ENCODE data around the gene SCARF1. TPM values are rescaled to one million over a fixed set of nuclear protein-coding genes. Genes with fewer than 3 reads are reported as not detected.
A peak's percentile ranks its signal among the peaks of the same experiment; 100 is the strongest.
"Not testable (repeated sequence)": the region's sequence is repeated elsewhere in the genome, so short reads cannot be mapped to it uniquely, and the experiment has no call there.

Gene SCARF1
- total RNA-seq, 1 donor from 2014 or later, result 37.4 TPM

- no peaks in the 10 kb centered on the region for H3K9me3 ChIP-seq
- peak within 1 kb of the TSS; percentile 76 for H3K4me3 ChIP-seq
- peak; percentile 100 for ATAC-seq
- H3K4me1 ChIP-seq, result peaks cover 27% of the 10 kb centered on the region
- peaks cover 40% of the 10 kb centered on the region for H3K36me3 ChIP-seq
- DNase-seq, result peak; percentile 98
- peak within 1 kb of the TSS; percentile 93 for H3K27ac ChIP-seq
- no peak for TF ChIP-seq CTCF (IDR thresholded peaks at IDR 0.05)
- intact Hi-C loops (cut with DNase I), result no loop called here
- H3K27me3 ChIP-seq (ENCODE audit: low read depth), result no peaks in the 10 kb centered on the region
These were observed 39.1 kb upstream of the SCARF1 start, which contains the start of gene PRPF8 for GRCh38 chr17:1684378-1685189. Gene PRPF8 (minus strand): TSS chr17:1684867. CDS start chr17:1684571, 296 bp downstream.

- H3K27ac ChIP-seq, result peak overlapping the region; percentile 93
- intact Hi-C loops (cut with DNase I), result no loop called here
- ATAC-seq (no peak), DNase-seq (no peak)
- H3K27me3 ChIP-seq (ENCODE audit: low read depth), result no peaks in the 10 kb centered on the region
- H3K4me1 ChIP-seq, result peaks cover 27% of the 10 kb centered on the region
- H3K4me3 ChIP-seq, result peak overlapping the region; percentile 76
- H3K9me3 ChIP-seq, result no peaks in the 10 kb centered on the region
- no peak for TF ChIP-seq CTCF (IDR thresholded peaks at IDR 0.05)
- peaks cover 51% of the 10 kb centered on the region for H3K36me3 ChIP-seq
These were observed 37.9 kb upstream of the SCARF1 start for GRCh38 chr17:1683459-1683858.

GRCh38 chr17:1676401-1676800, 30.9 kb upstream of the SCARF1 start:
- H3K27ac ChIP-seq, result no peak overlapping the region
- peaks cover 100% of the 10 kb centered on the region for H3K36me3 ChIP-seq
- TF ChIP-seq CTCF (IDR thresholded peaks at IDR 0.05), result no peak
- ATAC-seq, result peak in 1 of 2 donors; percentile 11
- no peaks in the 10 kb centered on the region for H3K27me3 ChIP-seq (ENCODE audit: low read depth)
- DNase-seq, result no peak
- no peak overlapping the region for H3K4me3 ChIP-seq
- no peaks in the 10 kb centered on the region for H3K4me1 ChIP-seq
- intact Hi-C loops (cut with DNase I), result no loop called here
- H3K9me3 ChIP-seq, result no peaks in the 10 kb centered on the region

DNA sequence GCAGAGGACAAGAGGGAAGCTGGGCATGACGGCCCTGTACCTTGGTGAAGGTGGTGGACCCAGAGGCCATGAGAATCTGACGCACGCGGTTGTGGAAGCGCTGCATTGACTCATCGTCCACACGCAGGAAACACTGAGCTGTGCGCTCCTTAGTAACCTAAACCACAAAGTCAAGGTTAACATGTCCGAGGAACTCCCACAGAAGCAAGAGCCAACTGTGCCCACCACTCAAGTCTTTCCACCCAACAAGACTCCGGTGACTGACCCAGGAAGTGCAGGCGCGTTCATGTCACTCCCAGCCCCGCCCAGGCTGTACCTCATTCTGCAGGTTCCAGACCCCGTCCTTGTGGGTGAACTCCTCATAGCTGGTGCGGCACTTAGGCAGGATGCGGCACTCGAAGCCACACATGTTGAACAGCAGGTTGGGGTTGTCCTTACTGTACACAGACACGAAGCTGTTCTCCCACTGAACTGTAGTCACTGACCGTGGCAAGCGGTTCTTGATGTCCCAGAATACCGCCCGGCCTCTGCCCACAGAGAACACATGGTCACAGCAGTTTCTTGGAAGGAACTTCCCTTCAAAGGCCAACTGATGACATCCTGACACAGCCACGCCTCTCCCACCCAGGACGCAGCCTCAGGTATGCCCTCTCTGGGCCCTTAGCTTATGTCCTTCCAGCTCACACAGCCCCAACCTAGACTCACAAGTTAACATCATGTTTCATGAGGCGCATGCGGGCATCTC, 27.7 kb upstream of the SCARF1 start:
- Histone ChIP-seq H3K4me3 (no peak overlapping the region), H3K36me3 (peaks cover 98% of the 10 kb centered on the region), H3K27me3 (ENCODE audit: low read depth) (no peaks in the 10 kb centered on the region), H3K27ac (no peak overlapping the region), H3K9me3 (no peaks in the 10 kb centered on the region), H3K4me1 (peaks cover 20% of the 10 kb centered on the region)
- ATAC-seq, result no peak
- no peak for DNase-seq
- no peak for TF ChIP-seq CTCF (IDR thresholded peaks at IDR 0.05)
- intact Hi-C loops (cut with DNase I), result no loop called here

DNA sequence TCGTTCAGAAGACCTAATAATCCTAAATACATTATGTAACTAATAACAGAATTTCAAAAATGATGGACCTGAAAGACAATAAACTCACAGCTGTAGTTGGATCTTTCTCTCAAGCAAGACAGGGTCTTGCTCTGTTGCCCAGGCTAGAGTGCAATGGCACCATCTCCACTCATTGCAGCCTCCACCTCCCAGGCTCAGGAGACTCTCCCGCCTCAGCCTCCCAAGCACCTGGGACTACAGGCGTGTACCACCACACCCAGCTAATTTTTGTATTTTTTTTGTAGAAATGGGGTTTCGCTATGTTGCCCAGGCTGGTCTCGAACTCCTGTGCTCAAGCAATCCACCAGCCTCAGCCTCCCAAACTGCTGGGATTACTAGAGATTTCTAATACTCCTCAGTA, 18.4 kb upstream of the SCARF1 start:
- intact Hi-C loops (cut with DNase I); ATAC-seq; H3K4me3 ChIP-seq; H3K9me3 ChIP-seq; DNase-seq; H3K27me3 ChIP-seq (ENCODE audit: low read depth); H3K27ac ChIP-seq: not testable (repeated sequence)
- H3K4me1 ChIP-seq, result peaks cover 14% of the 10 kb centered on the region
- H3K36me3 ChIP-seq, result peaks cover 100% of the 10 kb centered on the region

DNA sequence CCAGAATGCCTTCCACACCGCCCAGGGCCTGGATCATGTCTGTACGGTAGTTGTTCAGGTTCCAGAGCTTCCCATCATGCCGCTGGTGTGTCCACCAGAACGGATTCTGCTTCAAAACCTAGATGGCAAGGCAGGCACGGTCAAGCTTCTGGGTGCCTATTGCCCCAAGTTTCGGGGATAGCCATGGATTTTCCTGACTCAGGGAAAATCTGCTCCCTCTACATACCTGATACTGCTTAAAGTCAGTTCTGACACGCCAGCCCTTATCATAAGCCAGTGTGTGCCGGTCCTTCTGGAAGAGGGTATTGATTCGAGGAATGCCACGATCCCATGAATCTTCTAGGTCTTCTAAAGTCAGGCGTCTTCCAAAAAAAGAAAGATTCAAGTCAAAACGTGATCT, 15.5 kb upstream of the SCARF1 start:
- H3K4me3 ChIP-seq, result no peak overlapping the region
- TF ChIP-seq CTCF (IDR thresholded peaks at IDR 0.05), result no peak
- intact Hi-C loops (cut with DNase I), result no loop called here
- H3K9me3 ChIP-seq, result no peaks in the 10 kb centered on the region
- no peak for ATAC-seq
- no peak overlapping the region for H3K27ac ChIP-seq
- H3K36me3 ChIP-seq, result peaks cover 100% of the 10 kb centered on the region
- H3K27me3 ChIP-seq (ENCODE audit: low read depth), result no peaks in the 10 kb centered on the region
- DNase-seq, result no peak
- H3K4me1 ChIP-seq, result no peaks in the 10 kb centered on the region
